HepG2 (cell line): Measurements from ENCODE around the gene PPP6R2. TPM values are rescaled to one million over a fixed set of nuclear protein-coding genes. Genes with fewer than 3 reads are reported as not detected.

Source experiments
- ATAC-seq: fragments of 200-7000 bp; cut with Tn5 transposase; 3 replicates; pipeline ENCODE4 v1.9.1; 2020; ENCODE audit warnings: mild to moderate bottlenecking, moderate library complexity
- BruUV-seq: library from RNA; stranded (reverse); fragments of 400-500 nt; replicated peaks from 2 replicates; lab custom pipeline; 2021; lab: Mats Ljungman, UMichigan
- CTCF ChIA-PET: fragments of 300-600 bp; formaldehyde crosslinking; extraction: SDS; loops from one replicate; lab custom pipeline; 2021; ENCODE audit warnings: low total read pairs, inconsistent platforms, low intra/inter-chr PET ratio; lab: Yijun Ruan, JAX
- POLR2A ChIA-PET: fragments of 350-600 bp; sonication (Branson Sonifier 250); formaldehyde crosslinking; loops from one replicate; lab custom pipeline; 2020; ENCODE audit warnings: antibody characterized with exemption, inconsistent platforms; lab: Yijun Ruan, JAX
- DNase-seq: peaks from one replicate; pipeline ENCODE4 v3.0.0-alpha.2; 2015; ENCODE audit warnings: low spot score
- FAIRE-seq: peaks from 3 replicates; lab custom pipeline; 2011; peaks lifted over from hg19 to GRCh38; lab: Jason Lieb, UNC
- H2AFZ ChIP-seq: one replicate; pipeline ENCODE4 v1.6.1; 2011; ENCODE audit warnings: low read length, inconsistent platforms
- H3K27ac ChIP-seq: fragments of 300-600 bp; 3 replicates; pipeline ENCODE4 v1.8.0; 2011; ENCODE audit warnings: mixed run types, mild to moderate bottlenecking, mixed read lengths, low read length, inconsistent platforms; ENCODE audit not compliant: insufficient read depth; ENCODE audit errors: extremely low read length
- H3K27me3 ChIP-seq, 2 experiments: fragments of 200-600 bp in 1 of 2; 2 replicates in 1 of 2; 3 replicates in 1 of 2; pipeline versions ENCODE4 v1.6.0 to v1.8.0; 2011; ENCODE audit warnings: low read length in 2 of 2, mild to moderate bottlenecking in 2 of 2, moderate library complexity in 2 of 2, inconsistent platforms in 1 of 2; ENCODE audit not compliant: insufficient read depth in 2 of 2, control insufficient read depth in 1 of 2
- H3K36me3 ChIP-seq, 2 experiments: fragments of 200-600 bp in 1 of 2; replicated peaks in 1 of 2; 2 replicates in 1 of 2; 3 replicates in 1 of 2; pipeline versions ENCODE4 v1.5.1 to v1.8.0; 2011; ENCODE audit warnings: low read length in 2 of 2, inconsistent platforms in 1 of 2; ENCODE audit not compliant: insufficient read depth in 2 of 2, control insufficient read depth in 1 of 2
- H3K4me1 ChIP-seq: 2 replicates; pipeline ENCODE4 v1.5.1; 2012; ENCODE audit warnings: low read length, inconsistent platforms; ENCODE audit not compliant: insufficient read depth
- H3K4me2 ChIP-seq: 2 replicates; pipeline ENCODE4 v1.6.0; 2011; ENCODE audit warnings: low read depth, low read length, inconsistent platforms
- H3K4me3 ChIP-seq, 3 experiments: fragments of 200-600 bp in 1 of 3; sonication (generic), shearing (Covaris generic) in 1 of 3; replicated peaks in 1 of 3; 2 replicates each; pipeline ENCODE4 v1.5.1; 2011 to 2016; ENCODE audit warnings: low read length in 3 of 3, inconsistent platforms in 2 of 3, low read depth in 2 of 3, mild to moderate bottlenecking in 2 of 3, control low read depth in 1 of 3, mixed read lengths in 1 of 3; ENCODE audit not compliant: insufficient read depth in 1 of 3
- H3K79me2 ChIP-seq: one replicate; pipeline ENCODE4 v1.6.1; 2011; ENCODE audit warnings: low read length, inconsistent platforms; ENCODE audit not compliant: insufficient read depth
- H3K9ac ChIP-seq: 2 replicates; pipeline ENCODE4 v1.6.0; 2011; ENCODE audit warnings: mild to moderate bottlenecking, low read depth, low read length, inconsistent platforms; ENCODE audit not compliant: insufficient read depth
- H3K9me3 ChIP-seq: 2 replicates; pipeline ENCODE4 v1.5.1; 2012; ENCODE audit warnings: mild to moderate bottlenecking, low read length
- H4K20me1 ChIP-seq: 2 replicates; pipeline ENCODE4 v1.6.0; 2011; ENCODE audit warnings: inconsistent platforms, mild to moderate bottlenecking, low read length, moderate library complexity; ENCODE audit not compliant: insufficient read depth
- BRF2 ChIP-seq: sonication (generic); formaldehyde crosslinking; IDR thresholded peaks from 2 replicates; pipeline ENCODE4 v1.8.1; 2022; ENCODE audit warnings: mild to moderate bottlenecking, missing genetic modification reagents
- CBX5 ChIP-seq: sonication (generic); formaldehyde crosslinking; IDR thresholded peaks from 2 replicates; pipeline ENCODE4 v1.4.0; 2020; ENCODE audit warnings: missing genetic modification reagents, borderline replicate concordance
- FLYWCH1 ChIP-seq: sonication (generic); formaldehyde crosslinking; IDR thresholded peaks from 2 replicates; pipeline ENCODE4 v1.8.1; 2023; ENCODE audit warnings: mild to moderate bottlenecking, missing genetic modification reagents
- FOXM1 ChIP-seq: sonication (generic); formaldehyde crosslinking; IDR thresholded peaks from 2 replicates; pipeline ENCODE4 v1.5.0; 2020; ENCODE audit warnings: missing genetic modification reagents
- KLF13 ChIP-seq: sonication (generic); formaldehyde crosslinking; IDR thresholded peaks from 2 replicates; pipeline ENCODE4 v1.4.0; 2020; ENCODE audit warnings: mild to moderate bottlenecking, missing genetic modification reagents
- KLF6 ChIP-seq: IDR thresholded peaks from 2 replicates; pipeline ENCODE4 v1.8.0; 2016; ENCODE audit warnings: missing biosample characterization, missing genetic modification reagents
- MEF2D ChIP-seq: sonication (generic); formaldehyde crosslinking; IDR thresholded peaks from 2 replicates; pipeline ENCODE4 v1.5.1; 2020; ENCODE audit warnings: mild to moderate bottlenecking, missing genetic modification reagents
- MLX ChIP-seq: IDR thresholded peaks from 2 replicates; pipeline ENCODE4 v1.6.1; 2016
- SMARCE1 ChIP-seq: fragments of 450-650 bp; IDR thresholded peaks from 2 replicates; pipeline ENCODE4 v1.6.1; 2017; ENCODE audit warnings: borderline replicate concordance
- ZBTB14 ChIP-seq: sonication (generic); formaldehyde crosslinking; IDR thresholded peaks from 2 replicates; pipeline ENCODE4 v1.4.0; 2020; ENCODE audit warnings: missing genetic modification reagents
- ZNF558 ChIP-seq: sonication (generic); formaldehyde crosslinking; IDR thresholded peaks from 2 replicates; pipeline ENCODE4 v1.9.0; 2022; ENCODE audit warnings: mild to moderate bottlenecking, missing genetic modification reagents, borderline replicate concordance
- ZXDC ChIP-seq: sonication (generic); formaldehyde crosslinking; IDR thresholded peaks from 2 replicates; pipeline ENCODE4 v1.5.0; 2020; ENCODE audit warnings: mild to moderate bottlenecking, missing genetic modification reagents
- WGBS: methylation state at CpG from one replicate; pipeline ENCODE4 v1.1.6; 2017; ENCODE audit warnings: low lambda C conversion rate; 5-methylcytosine and 5-hydroxymethylcytosine counted together
- in situ Hi-C: cut with HindIII; loops from 2 replicates; pipeline ENCODE4 v1.10.0; 2017; ENCODE audit warnings: low pct_unique_long_range_greater_than_20kb; ENCODE audit not compliant: extremely low pct_ligation_motif_present
- intact Hi-C: fragments of 100-400 bp; cut with micrococcal nuclease; formaldehyde crosslinking; loops from one replicate; pipeline ENCODE4 v1.10.0; 2022; ENCODE audit not compliant: unreplicated experiment
- polyA plus RNA-seq, 8 experiments: library from polyadenylated mRNA; depleted of rRNA in 3 of 8; stranded (reverse) in 7 of 8; unstranded in 1 of 8; fragments of >200 nt; fragmentation: Illumina TruSeq in 4 of 8; extraction: Trizol in 4 of 8; gene quantifications; 2 replicates each; pipeline versions ENCODE4 v1.2.1 to v1.2.3, GENCODE V29; 2011 to 2016; ENCODE audit warnings: low read depth in 4 of 8, missing spikeins in 1 of 8, mixed read lengths in 1 of 8; ENCODE audit not compliant: insufficient read depth in 1 of 8
- total RNA-seq, 5 experiments: library from RNA; depleted of rRNA; stranded (reverse); fragments of >200 nt; fragmentation: Illumina TruSeq; extraction: Trizol; gene quantifications; 2 replicates each; pipeline ENCODE4 v1.2.3, GENCODE V29; 2016; ENCODE audit warnings: low read depth in 1 of 5

PPP6R2 gene
- total and polyA plus RNA-seq, 2 of the 13 experiments (the other 11 are each of a cell fraction or from before 2014, with no cell fraction given): 55.0 to 102 TPM

- TF ChIP-seq ZNF558 (peak; percentile 47; the same call in 1 of the 2 replicates), MLX (CRISPR knock-in tag) (no peak), ZBTB14 (CRISPR knock-in tag) (peak; percentile 64; the same call in 1 of the 2 replicates), BRF2 (CRISPR knock-in tag) (0 out of 2 replicates have a peak, but pooled peaks have one; percentile 1), KLF6 (CRISPR knock-in tag) (peak; percentile 50; the same call in 1 of the 2 replicates), SMARCE1 (no peak)
Measured at GRCh38 chr22:50326956-50327710, 16.0 kb upstream of the PPP6R2 start, which contains the start of gene DENND6B (continued).

- FAIRE-seq (no peak), DNase-seq (no peak), ATAC-seq (no peak)
- Histone ChIP-seq H3K27me3 (no peaks in the 10 kb centered on the region; a peak in 1 of 5 replicates), H3K9ac (peak overlapping the region; percentile 96), H3K4me1 (peaks cover 60% of the 10 kb centered on the region), H4K20me1 (no peaks in the 10 kb centered on the region), H3K36me3 (no peaks in the 10 kb centered on the region), H3K4me2 (peak overlapping the region; percentile 91), H3K9me3 (no peaks in the 10 kb centered on the region), H3K4me3 (peak overlapping the region; percentile 69 to 83 (median 81); a peak in 5 of 6 replicates), H3K79me2 (no peaks in the 10 kb centered on the region), H3K27ac (peak overlapping the region; percentile 77), H2AFZ (no peak overlapping the region)
- in situ Hi-C loops (loop anchor here (5.0 kb wide), 1 partner anchor 50 kb away; no protein-coding TSS in a partner anchor), intact Hi-C loops (loop anchor here (1.0 to 5.0 kb wide), 2 partner anchors 35 to 51 kb away; no protein-coding TSS in a partner anchor)
- ChIA-PET POLR2A (interaction anchor here (1.8 to 6.3 kb wide), 7 partner anchors 14 to 198 kb away, joined by 4 to 38 read pairs (median 5); partner anchors contain the start of genes HDAC10, PLXNB2 and SCO2), CTCF (interaction anchor here (1.3 to 4.7 kb wide), 6 partner anchors 15 to 76 kb away, joined by 3 to 133 read pairs (median 12); partner anchors contain the start of gene PPP6R2)
- BruUV-seq: no TSS peak
- WGBS: 81% methylated on average over 22 of the region's 22 CpGs
- TF ChIP-seq MEF2D: peak; percentile 68; the same call in 1 of the 2 replicates
- 0 out of 2 replicates have a peak, but pooled peaks have one; percentile 22 for TF ChIP-seq CBX5
- no peak for TF ChIP-seq FOXM1 (CRISPR knock-in tag)
- TF ChIP-seq ZXDC (CRISPR knock-in tag): no peak
- TF ChIP-seq FLYWCH1 (CRISPR knock-in tag): 0 out of 2 replicates have a peak, but pooled peaks have one; percentile 2
- TF ChIP-seq KLF13 (CRISPR knock-in tag): no peak
Measured at GRCh38 chr22:50327711-50328019, 15.5 kb upstream of the PPP6R2 start.
